Neutrophil (primary cell): ENCODE results near the gene TAS2R43.

Source experiments
- H3K27ac ChIP-seq: fragments of 200-600 bp; sonication (generic); 2 replicates; pipeline ENCODE4 v1.5.1; 2016; ENCODE audit warnings: mild to moderate bottlenecking, moderate library complexity
- H3K27me3 ChIP-seq: fragments of 200-600 bp; sonication (generic); 2 replicates; pipeline ENCODE4 v1.6.0; 2016; ENCODE audit warnings: mild to moderate bottlenecking
- H3K36me3 ChIP-seq: fragments of 200-600 bp; sonication (generic); 2 replicates; pipeline ENCODE4 v1.5.1; 2017
- H3K4me1 ChIP-seq, 2 experiments: fragments of 200-600 bp in 1 of 2; sonication (generic) in 1 of 2; 1 replicate in 1 of 2; 2 replicates in 1 of 2; pipeline versions ENCODE4 v1.5.1 to v1.6.1; 2013 to 2016; ENCODE audit warnings: low read depth in 1 of 2, low read length in 1 of 2, mild to moderate bottlenecking in 1 of 2, moderate library complexity in 1 of 2; ENCODE audit not compliant: control insufficient read depth in 1 of 2, insufficient read depth in 1 of 2
- H3K4me3 ChIP-seq, 2 experiments: fragments of 200-600 bp in 1 of 2; sonication (generic) in 1 of 2; 1 replicate in 1 of 2; 2 replicates in 1 of 2; pipeline ENCODE4 v1.5.1; 2013 to 2016; ENCODE audit warnings: low read depth in 1 of 2, low read length in 1 of 2, mild to moderate bottlenecking in 1 of 2, moderate library complexity in 1 of 2
- H3K9me3 ChIP-seq: fragments of 200-600 bp; sonication (generic); 2 replicates; pipeline ENCODE4 v1.5.1; 2016
- TF ChIP-seq, protein P1 (sequence below): fragments of 200-600 bp; sonication (generic); IDR thresholded peaks from 2 replicates; pipeline ENCODE4 v1.5.1; 2016; ENCODE audit warnings: antibody characterized with exemption

The TAS2R43 gene

DNA sequence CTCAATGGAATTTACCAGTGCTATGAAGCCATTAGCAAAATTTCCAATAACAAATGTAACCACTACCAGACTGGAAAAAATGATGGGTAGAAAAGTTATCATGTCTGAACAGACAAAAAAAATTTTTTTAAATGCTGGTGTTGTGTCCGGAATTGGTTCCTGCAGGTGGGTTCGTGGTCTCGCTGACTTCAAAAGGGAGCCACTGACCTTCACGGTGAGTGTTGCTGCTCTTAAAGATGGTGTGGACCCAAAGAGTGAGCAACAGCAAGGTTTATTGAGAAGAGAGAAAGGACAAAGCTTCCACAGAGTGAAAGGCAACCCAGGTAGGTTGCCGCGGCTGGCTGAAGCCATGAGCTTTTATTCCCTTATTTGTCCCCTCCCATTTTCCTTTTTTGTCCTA, at the start of gene TAS2R43:
TAS2R43 (minus strand) TSS at position 186 of the 400 bp plus-strand sequence; CDS start at position 102, 84 bp downstream.
- Histone ChIP-seq H3K27ac (no peak within 1 kb of the TSS), H3K36me3 (no peaks in the 10 kb centered on the region), H3K9me3 (no peaks in the 10 kb centered on the region), H3K27me3 (no peaks in the 10 kb centered on the region), H3K4me1 (no peaks in the 10 kb centered on the region), H3K4me3 (no peak within 1 kb of the TSS)
- TF ChIP-seq, protein P1, sequence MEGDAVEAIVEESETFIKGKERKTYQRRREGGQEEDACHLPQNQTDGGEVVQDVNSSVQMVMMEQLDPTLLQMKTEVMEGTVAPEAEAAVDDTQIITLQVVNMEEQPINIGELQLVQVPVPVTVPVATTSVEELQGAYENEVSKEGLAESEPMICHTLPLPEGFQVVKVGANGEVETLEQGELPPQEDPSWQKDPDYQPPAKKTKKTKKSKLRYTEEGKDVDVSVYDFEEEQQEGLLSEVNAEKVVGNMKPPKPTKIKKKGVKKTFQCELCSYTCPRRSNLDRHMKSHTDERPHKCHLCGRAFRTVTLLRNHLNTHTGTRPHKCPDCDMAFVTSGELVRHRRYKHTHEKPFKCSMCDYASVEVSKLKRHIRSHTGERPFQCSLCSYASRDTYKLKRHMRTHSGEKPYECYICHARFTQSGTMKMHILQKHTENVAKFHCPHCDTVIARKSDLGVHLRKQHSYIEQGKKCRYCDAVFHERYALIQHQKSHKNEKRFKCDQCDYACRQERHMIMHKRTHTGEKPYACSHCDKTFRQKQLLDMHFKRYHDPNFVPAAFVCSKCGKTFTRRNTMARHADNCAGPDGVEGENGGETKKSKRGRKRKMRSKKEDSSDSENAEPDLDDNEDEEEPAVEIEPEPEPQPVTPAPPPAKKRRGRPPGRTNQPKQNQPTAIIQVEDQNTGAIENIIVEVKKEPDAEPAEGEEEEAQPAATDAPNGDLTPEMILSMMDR: no peak

DNA sequence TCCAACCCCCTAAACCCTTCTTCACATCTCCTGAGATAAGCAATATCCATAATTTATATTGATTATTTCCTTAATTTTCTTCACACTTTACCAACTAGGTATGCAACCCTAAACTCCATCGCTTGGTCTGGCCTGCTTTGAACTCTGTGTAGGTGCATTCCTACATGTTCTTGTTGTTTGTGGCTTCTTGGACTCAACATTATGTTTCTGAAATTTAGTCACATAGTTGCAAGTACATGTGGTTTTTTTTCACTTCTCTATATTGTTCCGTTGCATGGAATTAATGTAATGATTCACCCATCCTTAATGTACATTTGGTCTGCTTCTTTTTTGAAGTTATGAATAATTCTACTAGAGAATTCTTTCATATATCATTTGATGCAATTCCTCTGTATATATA, 44.0 kb upstream of the TAS2R43 start:
- H3K4me1 ChIP-seq: no peaks in the 10 kb centered on the region
- no peaks in the 10 kb centered on the region for H3K27me3 ChIP-seq
- H3K36me3 ChIP-seq: no peaks in the 10 kb centered on the region
- H3K9me3 ChIP-seq: no peaks in the 10 kb centered on the region
- H3K4me3 ChIP-seq: no peak overlapping the region
- TF ChIP-seq, protein P1: no peak
- H3K27ac ChIP-seq: no peak overlapping the region

GRCh38 chr12:11134305-11134704, 42.2 kb upstream of the TAS2R43 start, which contains the start of gene TAS2R30:
TAS2R30 (minus strand) TSS chr12:11134644; CDS start chr12:11134244, 400 bp downstream.
- Histone ChIP-seq H3K27me3 (no peaks in the 10 kb centered on the region), H3K27ac (no peak within 1 kb of the TSS), H3K4me1 (no peaks in the 10 kb centered on the region), H3K36me3 (no peaks in the 10 kb centered on the region), H3K9me3 (no peaks in the 10 kb centered on the region), H3K4me3 (no peak within 1 kb of the TSS)
- TF ChIP-seq, protein P1: no peak

DNA sequence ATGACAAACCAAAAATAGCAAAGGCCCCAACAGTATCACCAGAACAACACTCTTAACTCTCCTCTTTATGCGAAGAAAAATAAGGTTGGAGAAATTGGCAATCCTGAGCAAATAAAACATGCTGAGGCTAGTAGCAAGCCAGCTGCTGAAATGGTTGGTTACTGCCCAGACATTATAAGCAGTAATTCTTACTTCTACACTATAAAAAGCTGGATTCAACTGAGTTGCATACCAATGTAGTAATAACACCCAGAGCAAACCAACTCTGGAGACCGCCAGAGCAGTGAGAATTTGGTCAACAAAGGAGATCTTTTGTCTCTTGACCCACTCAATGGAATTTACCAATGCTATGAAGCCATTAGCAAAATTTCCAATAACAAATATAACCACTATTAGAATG, 41.7 kb upstream of the TAS2R43 start:
- no peaks in the 10 kb centered on the region for H3K4me1 ChIP-seq
- no peaks in the 10 kb centered on the region for H3K9me3 ChIP-seq
- TF ChIP-seq, protein P1: no peak

DNA sequence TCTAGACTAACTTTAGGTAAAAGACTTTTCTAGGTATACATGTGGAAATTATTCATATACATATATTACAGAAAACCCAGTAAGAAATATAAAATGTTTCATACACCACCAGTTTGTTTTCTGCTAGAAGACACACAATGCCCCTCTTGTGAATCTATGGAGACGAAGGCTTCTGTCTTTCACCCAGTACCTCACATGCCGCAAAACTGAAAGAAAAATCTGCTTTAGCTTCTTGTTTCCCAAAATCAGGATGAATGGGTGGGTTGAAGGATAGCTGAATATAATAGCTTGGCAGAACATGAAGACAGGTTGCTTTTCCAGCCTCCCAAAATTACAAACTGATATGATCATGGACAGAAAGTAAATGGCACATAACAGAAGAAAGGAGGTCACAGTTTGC, 41.0 kb upstream of the TAS2R43 start:
- TF ChIP-seq, protein P1: no peak
- no peaks in the 10 kb centered on the region for H3K27me3 ChIP-seq
- H3K36me3 ChIP-seq: no peaks in the 10 kb centered on the region
- no peaks in the 10 kb centered on the region for H3K9me3 ChIP-seq
- H3K4me3 ChIP-seq: no peak overlapping the region
- no peaks in the 10 kb centered on the region for H3K4me1 ChIP-seq
- H3K27ac ChIP-seq: no peak overlapping the region

More for the DNA sequence above, 41.7 kb upstream of the TAS2R43 start:
- Histone ChIP-seq H3K36me3 (no peaks in the 10 kb centered on the region), H3K27me3 (no peaks in the 10 kb centered on the region), H3K27ac (no peak overlapping the region), H3K4me3 (no peak overlapping the region)

GRCh38 chr12:11130999-11131398, 38.9 kb upstream of the TAS2R43 start:
- Histone ChIP-seq H3K27ac (no peak overlapping the region), H3K4me1 (no peaks in the 10 kb centered on the region), H3K4me3 (no peak overlapping the region), H3K27me3 (no peaks in the 10 kb centered on the region), H3K36me3 (no peaks in the 10 kb centered on the region), H3K9me3 (no peaks in the 10 kb centered on the region)
- TF ChIP-seq, protein P1: no peak
